PC-3 (cell line): ENCODE results near the gene R3HDML.

Source experiments
- CTCF ChIP-seq: fragments of 300-600 bp; sonication (generic); conservative IDR thresholded peaks from 2 replicates; pipeline ENCODE4 v1.5.1; 2017; ENCODE audit warnings: antibody characterized with exemption, low read depth, mild to moderate bottlenecking, low read length
- EZH2 ChIP-seq: fragments of 300-600 bp; sonication (generic); IDR thresholded peaks from one replicate; pipeline ENCODE4 v1.6.1; 2017; ENCODE audit warnings: antibody characterized with exemption, mild to moderate bottlenecking, low read length; ENCODE audit not compliant: unreplicated experiment

- no peak for TF ChIP-seq EZH2
- no peak for TF ChIP-seq CTCF
Observed at GRCh38 chr20:44392088-44392775, 55.4 kb downstream of the R3HDML start.
